ENCODE results near the gene HERC4.
A peak's percentile ranks its signal among the peaks of the same experiment; 100 is the strongest.

Gene HERC4

GRCh38 chr10:67959839-67960476 is 115.1 kb downstream of the HERC4 start:
- no peak for DNase-seq (ENCODE audit: low read depth in 2 of 2)

GRCh38 chr10:67955614-67956013 is 119.5 kb downstream of the HERC4 start:
- DNase-seq (ENCODE audit: low read depth in 2 of 2) = no peak

- DNase-seq (ENCODE audit: low read depth in 2 of 2) = no peak
Observed at GRCh38 chr10:67943917-67944316, 131.2 kb downstream of the HERC4 start.

GRCh38 chr10:67936416-67936815 is 138.7 kb downstream of the HERC4 start:
- DNase-seq (ENCODE audit: low read depth in 2 of 2) = no peak

GRCh38 chr10:67935223-67935622 is 139.9 kb downstream of the HERC4 start:
- no peak for DNase-seq (ENCODE audit: low read depth in 2 of 2)

GRCh38 chr10:67934336-67934735 is 140.7 kb downstream of the HERC4 start:
- no peak for DNase-seq (ENCODE audit: low read depth in 2 of 2)

- no peak for DNase-seq (ENCODE audit: low read depth in 2 of 2)
Observed at GRCh38 chr10:67933199-67933598, 141.9 kb downstream of the HERC4 start.

GRCh38 chr10:67926951-67927350 is 148.1 kb downstream of the HERC4 start:
- no peak for DNase-seq (ENCODE audit: low read depth in 2 of 2)

GRCh38 chr10:67925449-67926005 is 149.6 kb downstream of the HERC4 start:
- no peak for DNase-seq (ENCODE audit: low read depth in 2 of 2)

GRCh38 chr10:67924136-67924535 is 150.9 kb downstream of the HERC4 start:
- DNase-seq (ENCODE audit: low read depth in 2 of 2) = no peak

GRCh38 chr10:67923551-67923950 is 151.5 kb downstream of the HERC4 start:
- no peak for DNase-seq (ENCODE audit: low read depth in 2 of 2)

- DNase-seq (ENCODE audit: low read depth in 2 of 2) = no peak
Observed at GRCh38 chr10:67921065-67921464, 154.0 kb downstream of the HERC4 start.

- no peak for DNase-seq (ENCODE audit: low read depth in 2 of 2)
Observed at GRCh38 chr10:67917679-67918078, 157.4 kb downstream of the HERC4 start.

- DNase-seq (ENCODE audit: low read depth in 2 of 2) = no peak
Observed at GRCh38 chr10:67917169-67917568, 157.9 kb downstream of the HERC4 start.

- no peak for DNase-seq (ENCODE audit: low read depth in 2 of 2)
Observed at GRCh38 chr10:67914777-67915340, 160.2 kb downstream of the HERC4 start.

GRCh38 chr10:67912331-67912946 is 162.6 kb downstream of the HERC4 start:
- no peak for DNase-seq (ENCODE audit: low read depth in 2 of 2)

GRCh38 chr10:67903581-67903980 is 171.5 kb downstream of the HERC4 start:
- no peak for DNase-seq (ENCODE audit: low read depth in 2 of 2)

GRCh38 chr10:67893637-67894036 is 181.4 kb downstream of the HERC4 start:
- no peak for DNase-seq (ENCODE audit: low read depth in 2 of 2)

GRCh38 chr10:67884842-67885670 is 190.0 kb downstream of the HERC4 start:
- DNase-seq (ENCODE audit: low read depth in 2 of 2) = peak; percentile 66 to 68

GRCh38 chr10:67884313-67884841 is 190.7 kb downstream of the HERC4 start, which contains the start of gene SIRT1:
Gene SIRT1, plus strand, starts transcription at chr10:67884656. Its CDS starts 66 bp downstream, at chr10:67884722.
- peak; percentile 88 to 89 for DNase-seq (ENCODE audit: low read depth in 2 of 2)

GRCh38 chr10:67883710-67884312 is 191.3 kb downstream of the HERC4 start:
- no peak for DNase-seq (ENCODE audit: low read depth in 2 of 2)
